Activated naive CD4-positive, alpha-beta T cell treated with anti-CD3 and anti-CD28 coated beads, Interleukin-2, amount 10 ng/mL, durations not matched to agents 7 days and 5 days (primary cell): ENCODE results near the gene OGFOD2.

Experiments used
- CTCF ChIA-PET: fragments of 350-600 bp; sonication (Branson Sonifier 250); formaldehyde crosslinking; loops from one replicate; lab custom pipeline; 2021; ENCODE audit warnings: antibody characterized with exemption; lab: Charles Lee
- DNase-seq: peaks from one replicate; pipeline ENCODE4 v3.0.0-alpha.2; 2020
- H3K27ac Mint-ChIP-seq: one replicate; pipeline ENCODE4 v1.8.0; 2021; ENCODE audit warnings: mild to moderate bottlenecking, moderate library complexity, mixed read lengths
- H3K27me3 Mint-ChIP-seq: one replicate; pipeline ENCODE4 v1.8.0; 2021; ENCODE audit warnings: mild to moderate bottlenecking, mixed read lengths
- H3K36me3 Mint-ChIP-seq: one replicate; pipeline ENCODE4 v1.8.0; 2021; ENCODE audit warnings: mixed read lengths
- H3K4me1 Mint-ChIP-seq: one replicate; pipeline ENCODE4 v1.8.0; 2021; ENCODE audit warnings: mixed read lengths
- H3K4me3 Mint-ChIP-seq: one replicate; pipeline ENCODE4 v1.8.0; 2021; ENCODE audit warnings: mild to moderate bottlenecking, moderate library complexity, mixed read lengths
- H3K9me3 Mint-ChIP-seq: one replicate; pipeline ENCODE4 v1.8.0; 2021; ENCODE audit warnings: mixed read lengths

The OGFOD2 gene

DNA sequence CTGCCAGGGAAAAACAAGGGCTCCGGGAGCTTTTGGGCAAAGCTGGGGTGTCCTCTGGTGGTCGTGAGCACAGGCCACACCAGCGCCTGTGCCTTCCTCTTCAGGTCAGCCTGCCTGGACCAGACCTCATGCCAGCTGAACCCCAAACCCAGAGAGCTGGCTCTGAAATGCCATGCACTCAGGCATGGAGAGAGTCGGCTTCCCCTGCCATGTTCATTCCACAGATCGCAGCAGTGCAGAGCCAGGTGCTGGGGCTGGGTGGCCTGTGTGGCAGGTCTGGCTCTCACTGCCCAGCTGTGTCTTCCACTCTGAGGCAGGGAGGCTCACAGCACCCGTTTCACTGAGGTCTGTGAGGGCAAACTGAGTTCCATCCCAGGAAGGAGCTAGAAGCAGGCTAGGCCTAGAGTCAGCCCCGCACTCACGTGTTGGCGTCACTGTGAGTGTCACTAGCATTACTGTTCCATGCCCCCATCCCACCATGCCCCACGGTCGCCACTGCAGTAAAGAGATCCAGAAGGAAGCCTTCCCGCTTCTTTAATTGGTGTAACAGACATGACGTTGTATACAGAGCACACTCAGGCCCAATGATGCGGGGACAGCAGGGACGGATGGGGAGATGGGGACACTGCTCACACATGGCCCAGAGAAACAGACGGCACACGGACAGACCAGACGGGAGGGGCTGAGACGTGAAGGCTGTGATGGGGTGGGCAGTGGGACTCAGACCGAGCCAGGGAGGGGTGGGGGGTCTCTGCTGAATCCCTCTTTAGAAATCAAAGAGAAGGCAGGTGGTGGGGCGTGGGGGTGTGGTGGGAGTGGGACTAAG, 8.1 kb downstream of the OGFOD2 start:
- Mint-ChIP-seq H3K4me3 (peak overlapping the region; percentile 90), H3K27me3 (no peaks in the 10 kb centered on the region), H3K9me3 (no peaks in the 10 kb centered on the region), H3K4me1 (peaks cover 52% of the 10 kb centered on the region), H3K36me3 (peaks cover 29% of the 10 kb centered on the region), H3K27ac (peak overlapping the region; percentile 71)
- CTCF ChIA-PET, result interaction anchor here (1.4 to 1.6 kb wide), 2 partner anchors 9 to 92 kb away, joined by 3 to 4 read pairs; no protein-coding TSS in a partner anchor
- no peak for DNase-seq

DNA sequence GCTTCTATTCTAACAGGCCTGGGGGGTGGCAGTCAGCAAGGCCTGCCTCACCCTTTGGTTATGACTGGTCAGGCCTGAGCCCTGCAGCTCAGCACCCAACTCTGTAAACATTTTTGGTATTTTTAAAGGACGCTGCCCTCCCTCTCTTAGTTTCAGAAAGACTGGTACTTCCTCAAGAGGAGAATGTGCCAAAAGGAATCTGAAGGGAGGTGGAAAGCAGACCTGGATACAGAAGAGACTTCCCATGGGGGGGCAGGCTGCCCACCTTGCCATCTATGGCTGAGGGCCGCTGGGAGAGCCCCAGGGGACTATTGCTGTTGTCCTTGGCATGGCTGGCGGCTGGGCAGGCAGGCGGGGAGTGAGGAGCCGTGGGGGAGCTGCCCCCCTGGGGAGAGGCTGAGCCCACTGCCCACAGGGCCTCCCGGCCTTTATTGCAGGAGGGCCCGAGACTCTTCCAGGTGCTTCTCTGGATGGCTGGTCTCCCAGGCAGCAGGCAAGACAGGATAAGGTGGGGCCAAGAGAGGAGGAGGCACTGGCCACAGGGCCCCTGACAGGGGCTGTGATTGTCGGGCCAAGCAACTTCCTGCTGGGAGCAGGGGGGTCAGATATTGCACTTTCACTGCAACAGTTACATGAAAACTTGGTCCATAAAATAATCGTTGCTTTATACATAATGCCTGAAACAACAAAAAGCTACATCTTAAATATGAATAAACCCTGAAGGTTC, 8.9 kb downstream of the OGFOD2 start:
- H3K27me3 Mint-ChIP-seq, result no peaks in the 10 kb centered on the region
- peak overlapping the region; percentile 12 for H3K4me3 Mint-ChIP-seq
- peak overlapping the region; percentile 71 for H3K27ac Mint-ChIP-seq
- no peak for DNase-seq
- peaks cover 52% of the 10 kb centered on the region for H3K4me1 Mint-ChIP-seq
- CTCF ChIA-PET, result interaction anchor here (1.6 kb wide), 1 partner anchor 10 kb away, joined by 3 read pairs; no protein-coding TSS in a partner anchor
- no peaks in the 10 kb centered on the region for H3K9me3 Mint-ChIP-seq
- peaks cover 31% of the 10 kb centered on the region for H3K36me3 Mint-ChIP-seq

DNA sequence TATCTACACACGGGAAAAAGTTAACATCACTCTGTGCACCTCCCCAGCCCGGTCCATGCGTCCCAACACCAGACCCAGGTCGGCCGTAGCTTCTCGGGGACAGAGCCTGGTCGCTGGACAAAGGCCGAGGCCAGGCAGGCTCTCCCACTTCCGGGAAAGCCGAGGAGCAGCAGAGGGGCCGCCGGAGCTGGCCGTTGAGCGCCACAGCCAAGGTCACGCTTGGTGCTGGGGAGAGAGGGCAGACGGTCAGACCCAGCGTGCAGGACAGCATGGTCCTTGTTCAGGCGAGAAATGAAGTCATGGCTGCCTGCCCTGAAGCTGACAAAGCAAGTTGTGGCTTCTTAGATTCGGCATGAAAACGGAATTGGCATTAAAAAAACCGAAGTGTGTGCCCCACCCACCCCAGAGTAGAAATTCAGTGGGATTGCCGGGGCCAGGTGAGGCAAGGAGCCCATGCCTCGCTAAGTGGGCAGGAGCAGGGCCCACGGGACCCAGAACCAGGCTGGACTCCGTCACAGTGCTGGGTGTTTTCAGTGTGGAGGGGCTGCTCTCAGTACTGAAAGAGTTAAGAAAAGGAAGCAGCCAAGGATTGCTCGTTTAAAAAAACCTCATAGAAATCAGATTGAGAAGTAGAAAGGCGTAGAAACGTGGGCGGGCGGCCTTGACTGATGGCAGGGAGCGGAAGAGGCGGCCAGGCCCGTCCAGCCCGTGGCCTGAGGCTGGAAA, 9.7 kb downstream of the OGFOD2 start:
- Mint-ChIP-seq H3K36me3 (peaks cover 31% of the 10 kb centered on the region), H3K4me1 (peaks cover 46% of the 10 kb centered on the region), H3K27ac (peak overlapping the region; percentile 46), H3K27me3 (no peaks in the 10 kb centered on the region), H3K4me3 (no peak overlapping the region), H3K9me3 (no peaks in the 10 kb centered on the region)
- CTCF ChIA-PET, result no interaction called here
- DNase-seq, result no peak

DNA sequence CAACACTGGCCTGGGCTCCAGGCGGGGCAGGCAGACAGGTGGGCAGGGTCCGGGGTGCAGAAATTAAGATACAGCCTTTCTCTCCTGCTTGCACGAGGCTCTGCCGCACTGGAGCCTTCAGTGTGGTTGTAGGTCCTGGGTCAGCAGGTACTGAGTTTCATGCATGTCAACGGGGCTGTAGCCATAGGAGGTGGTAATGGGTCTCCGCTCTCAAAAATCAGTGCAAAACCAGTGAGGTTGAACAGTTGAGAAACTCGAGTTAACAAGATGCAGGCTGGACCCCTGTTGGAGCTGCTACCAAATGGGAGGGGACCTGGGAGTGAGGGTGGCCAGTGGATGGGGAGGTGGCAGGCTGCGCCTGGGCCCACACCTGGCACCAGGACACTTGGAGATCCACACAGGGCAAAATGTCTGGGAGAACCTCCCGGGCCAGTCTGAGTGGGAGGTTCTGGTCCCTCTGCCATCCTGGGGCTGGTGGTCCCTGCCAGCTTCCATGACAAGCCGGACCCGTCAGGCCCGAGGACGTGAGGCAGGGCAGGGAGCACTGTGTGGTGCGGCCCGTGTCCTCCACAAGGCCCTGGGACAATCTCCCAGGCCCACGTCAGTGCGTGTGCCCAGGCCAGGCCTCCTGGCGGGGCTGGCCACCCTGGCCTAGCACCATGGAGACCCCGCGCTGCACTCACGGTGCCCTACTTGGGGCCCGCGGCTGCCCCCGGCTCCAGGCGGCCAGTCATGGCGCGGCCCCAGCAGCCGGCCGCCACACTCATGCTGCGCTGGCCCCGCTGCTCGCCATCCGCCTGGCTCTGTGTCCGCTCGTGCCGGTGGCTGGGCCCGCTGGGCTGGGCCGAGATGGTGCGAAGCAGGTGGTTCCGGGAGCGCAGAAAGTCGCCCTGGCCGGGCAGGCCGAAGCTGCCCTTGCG, 10.6 kb downstream of the OGFOD2 start:
- H3K4me1 Mint-ChIP-seq, result peaks cover 42% of the 10 kb centered on the region
- H3K4me3 Mint-ChIP-seq, result no peak overlapping the region
- peak overlapping the region; percentile 69 for H3K27ac Mint-ChIP-seq
- no peaks in the 10 kb centered on the region for H3K9me3 Mint-ChIP-seq
- H3K36me3 Mint-ChIP-seq, result peaks cover 27% of the 10 kb centered on the region
- no peak for DNase-seq
- CTCF ChIA-PET, result no interaction called here
- H3K27me3 Mint-ChIP-seq, result no peaks in the 10 kb centered on the region

DNA sequence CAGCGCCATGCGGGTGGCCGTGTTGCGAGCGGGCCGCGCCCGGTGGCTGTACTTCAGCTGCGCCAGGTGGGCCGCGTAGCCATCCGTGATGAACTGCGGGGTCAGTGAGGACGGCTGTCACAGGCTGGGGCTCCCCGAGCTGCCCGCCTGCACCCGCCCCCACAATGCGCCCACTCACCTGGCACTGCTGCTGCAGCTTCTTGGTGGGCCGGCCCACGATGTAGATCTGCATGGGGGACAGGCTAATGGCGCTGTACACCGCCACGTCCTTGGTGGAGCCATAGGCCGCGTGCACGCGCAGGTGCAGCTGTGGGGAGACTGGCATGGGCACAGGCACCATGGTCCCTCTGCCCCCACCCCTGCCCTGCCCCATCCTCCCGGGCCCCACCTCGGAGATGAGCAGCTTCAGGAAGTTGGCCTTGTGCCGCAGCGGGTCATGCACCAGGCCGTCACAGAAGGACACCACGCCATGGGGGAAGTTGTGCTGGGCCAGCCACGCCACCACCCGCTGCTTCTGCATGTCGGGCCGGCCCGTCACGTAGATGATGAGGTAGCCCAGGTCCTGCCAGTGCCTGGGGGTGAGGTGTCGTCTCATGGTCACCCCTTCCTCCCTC, 11.3 kb downstream of the OGFOD2 start:
- Mint-ChIP-seq H3K9me3 (no peaks in the 10 kb centered on the region), H3K4me1 (peaks cover 39% of the 10 kb centered on the region), H3K27me3 (no peaks in the 10 kb centered on the region), H3K36me3 (peaks cover 23% of the 10 kb centered on the region), H3K27ac (no peak overlapping the region), H3K4me3 (no peak overlapping the region)
- CTCF ChIA-PET, result no interaction called here
- DNase-seq, result no peak

DNA sequence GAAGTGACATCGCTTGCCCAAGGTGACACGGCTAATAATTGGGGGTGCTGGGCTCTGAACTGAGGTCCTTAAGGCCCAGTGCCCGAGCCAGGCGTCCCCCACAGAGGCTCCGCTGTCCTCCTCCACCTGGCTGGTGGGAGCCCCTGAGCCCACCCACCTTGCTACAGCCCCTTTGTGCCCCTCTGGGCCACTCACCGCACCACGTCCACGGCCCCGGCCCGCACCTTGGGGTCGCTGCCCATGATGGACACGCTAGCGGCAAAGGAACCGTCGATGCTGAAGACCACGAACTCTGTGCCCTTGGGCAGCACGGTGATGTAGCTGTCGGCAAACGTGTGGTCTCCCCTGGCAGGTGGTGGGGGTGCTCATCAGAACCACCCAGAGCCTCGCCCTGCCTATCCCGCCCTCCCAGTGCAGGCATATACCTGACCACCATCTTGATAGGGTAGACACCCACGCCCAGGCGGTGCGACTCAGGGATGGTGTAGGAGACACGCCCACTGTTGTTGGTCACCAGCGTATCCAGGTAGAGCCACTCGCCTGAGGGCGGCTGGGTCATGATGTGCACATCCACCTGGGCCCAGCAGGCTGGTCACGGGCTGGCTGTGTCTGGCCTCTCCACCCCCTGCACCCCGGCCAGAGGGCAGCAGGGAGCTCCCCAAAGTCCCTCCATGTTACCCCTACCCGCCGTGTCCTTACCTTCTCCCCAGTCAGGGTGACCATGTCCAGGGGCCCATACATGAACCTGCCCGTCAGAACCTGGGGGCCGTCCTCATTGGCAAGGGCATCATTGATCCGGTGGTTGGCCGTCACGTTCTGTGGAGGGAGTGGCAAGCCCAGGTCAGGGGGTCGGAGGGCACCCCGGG, 12.3 kb downstream of the OGFOD2 start:
- DNase-seq, result no peak

DNA sequence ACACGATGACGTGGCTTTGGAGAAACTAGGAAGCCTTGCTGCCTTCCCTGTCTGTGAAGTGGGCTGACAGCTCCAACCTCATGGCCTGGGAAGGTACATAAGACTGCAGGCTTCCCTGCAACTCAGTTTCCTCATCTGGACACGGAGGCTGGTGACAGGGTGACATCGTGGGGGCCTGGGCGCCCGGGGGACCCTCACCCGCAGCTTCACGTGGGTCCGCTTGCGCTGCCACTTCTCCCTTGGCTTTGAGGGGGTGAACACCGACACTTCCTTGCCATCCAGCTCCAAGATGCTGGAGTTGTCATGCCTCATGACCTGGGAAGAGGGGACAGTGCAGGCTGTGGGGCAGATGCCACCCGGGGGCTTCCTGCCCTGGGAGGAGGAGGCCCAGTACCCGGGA, 13.0 kb downstream of the OGFOD2 start:
- no peak overlapping the region for H3K4me3 Mint-ChIP-seq
- no peaks in the 10 kb centered on the region for H3K27me3 Mint-ChIP-seq
- CTCF ChIA-PET, result no interaction called here
- peaks cover 23% of the 10 kb centered on the region for H3K4me1 Mint-ChIP-seq
- no peak overlapping the region for H3K27ac Mint-ChIP-seq
- DNase-seq, result no peak
- H3K9me3 Mint-ChIP-seq, result no peaks in the 10 kb centered on the region
- peaks cover 13% of the 10 kb centered on the region for H3K36me3 Mint-ChIP-seq

More for the DNA sequence above, 12.3 kb downstream of the OGFOD2 start:
- Mint-ChIP-seq H3K4me3 (no peak overlapping the region), H3K4me1 (peaks cover 30% of the 10 kb centered on the region), H3K36me3 (peaks cover 14% of the 10 kb centered on the region), H3K27me3 (no peaks in the 10 kb centered on the region), H3K9me3 (no peaks in the 10 kb centered on the region), H3K27ac (no peak overlapping the region)
- CTCF ChIA-PET, result no interaction called here

DNA sequence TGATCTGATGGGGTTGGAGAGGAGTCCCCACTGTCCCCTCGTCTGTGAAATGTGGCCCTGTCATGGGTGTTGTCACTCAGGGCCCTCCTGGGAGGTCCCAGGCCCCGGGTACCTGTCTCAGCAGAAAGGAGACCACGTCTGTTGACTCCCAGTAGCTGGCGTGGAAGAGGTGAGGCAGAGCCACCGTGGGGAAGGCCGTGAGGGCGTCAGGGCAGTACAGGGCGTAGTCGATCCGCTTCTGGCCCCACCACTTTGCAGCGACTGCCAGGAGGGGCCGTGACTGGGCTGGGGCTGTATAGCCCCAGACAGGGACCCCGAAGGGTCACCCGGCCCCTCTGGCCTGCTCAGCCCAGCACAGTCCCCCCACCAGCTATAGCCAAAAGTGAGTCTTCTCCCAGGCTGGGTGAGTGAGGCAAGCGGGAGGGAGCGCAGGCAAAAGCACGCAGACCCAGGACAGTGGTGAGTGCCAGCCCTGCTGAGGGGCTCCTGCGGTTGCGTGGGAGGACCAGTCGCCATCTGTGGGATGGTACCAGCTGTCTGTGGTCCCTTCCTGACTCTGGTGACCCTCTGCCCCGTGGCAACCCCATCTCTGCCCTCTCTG, 13.7 kb downstream of the OGFOD2 start:
- CTCF ChIA-PET, result no interaction called here
- peaks cover 16% of the 10 kb centered on the region for H3K4me1 Mint-ChIP-seq
- H3K4me3 Mint-ChIP-seq, result no peak overlapping the region
- peaks cover 9% of the 10 kb centered on the region for H3K36me3 Mint-ChIP-seq
- H3K27me3 Mint-ChIP-seq, result no peaks in the 10 kb centered on the region
- no peak for DNase-seq
- H3K27ac Mint-ChIP-seq, result no peak overlapping the region
- H3K9me3 Mint-ChIP-seq, result no peaks in the 10 kb centered on the region

DNA sequence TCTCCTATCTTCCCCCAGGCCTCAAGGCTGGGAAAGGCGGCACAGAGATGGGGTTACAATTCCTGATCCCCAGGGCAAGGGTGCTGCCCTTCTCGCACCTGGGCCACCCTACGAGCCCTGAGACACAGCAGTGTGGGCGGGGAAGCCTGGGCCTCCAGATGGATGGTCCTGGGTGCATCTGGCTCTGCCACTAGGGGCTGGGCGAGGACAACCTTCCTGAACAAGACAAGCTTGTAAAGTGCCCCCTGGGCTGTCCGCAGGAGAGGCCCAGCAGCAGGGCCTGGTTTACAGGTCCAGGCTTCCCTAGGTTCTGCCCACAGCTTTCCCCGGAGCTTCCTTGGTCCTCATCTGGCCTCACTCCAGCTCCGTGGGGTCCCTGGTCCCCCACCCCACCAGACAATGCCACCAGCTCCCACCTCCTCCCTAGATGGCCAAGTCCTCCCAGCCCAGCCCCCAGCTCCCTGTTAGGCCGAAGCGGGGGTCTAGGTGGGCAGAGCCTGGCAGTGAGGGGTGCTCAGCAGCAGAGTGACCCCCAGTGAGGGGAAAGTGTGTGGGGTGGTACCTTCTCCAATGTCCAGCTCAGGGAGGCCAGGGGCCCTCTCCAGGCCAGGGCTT, 14.3 kb downstream of the OGFOD2 start:
- DNase-seq, result no peak
- CTCF ChIA-PET, result no interaction called here
- Mint-ChIP-seq H3K27ac (no peak overlapping the region), H3K9me3 (no peaks in the 10 kb centered on the region), H3K4me1 (peaks cover 10% of the 10 kb centered on the region), H3K27me3 (no peaks in the 10 kb centered on the region), H3K36me3 (peaks cover 9% of the 10 kb centered on the region), H3K4me3 (no peak overlapping the region)

DNA sequence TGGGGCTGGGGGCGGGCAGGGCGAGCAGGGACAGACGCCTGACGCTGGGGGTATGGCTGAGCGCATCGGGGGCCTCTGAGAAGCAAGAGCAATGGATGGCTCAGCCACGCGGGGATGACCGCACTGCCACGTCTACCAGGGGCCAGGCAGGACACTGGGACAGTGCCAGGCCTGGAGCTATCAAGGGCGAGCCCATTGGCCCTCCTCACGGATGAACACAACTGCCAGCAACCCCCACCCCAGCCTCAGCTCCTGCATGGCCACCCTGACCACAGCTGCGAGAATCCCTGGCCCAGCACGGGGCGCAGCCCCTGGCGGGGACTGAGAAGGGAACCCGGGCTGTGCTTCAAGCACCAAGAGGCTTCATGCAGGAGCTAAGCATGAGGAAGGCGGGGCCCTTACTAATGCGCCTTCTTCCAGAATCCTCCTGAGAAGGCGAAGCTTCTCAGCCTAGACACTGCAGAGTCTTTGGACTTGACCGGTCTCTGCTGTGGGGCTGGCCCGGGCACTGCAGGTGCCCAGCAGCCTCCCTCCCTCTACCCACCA, 14.9 kb downstream of the OGFOD2 start:
- H3K9me3 Mint-ChIP-seq, result no peaks in the 10 kb centered on the region
- no peak overlapping the region for H3K4me3 Mint-ChIP-seq
- no peaks in the 10 kb centered on the region for H3K27me3 Mint-ChIP-seq
- CTCF ChIA-PET, result no interaction called here
- no peak for DNase-seq
- no peak overlapping the region for H3K27ac Mint-ChIP-seq
- peaks cover 8% of the 10 kb centered on the region for H3K36me3 Mint-ChIP-seq
- H3K4me1 Mint-ChIP-seq, result peaks cover 4% of the 10 kb centered on the region

DNA sequence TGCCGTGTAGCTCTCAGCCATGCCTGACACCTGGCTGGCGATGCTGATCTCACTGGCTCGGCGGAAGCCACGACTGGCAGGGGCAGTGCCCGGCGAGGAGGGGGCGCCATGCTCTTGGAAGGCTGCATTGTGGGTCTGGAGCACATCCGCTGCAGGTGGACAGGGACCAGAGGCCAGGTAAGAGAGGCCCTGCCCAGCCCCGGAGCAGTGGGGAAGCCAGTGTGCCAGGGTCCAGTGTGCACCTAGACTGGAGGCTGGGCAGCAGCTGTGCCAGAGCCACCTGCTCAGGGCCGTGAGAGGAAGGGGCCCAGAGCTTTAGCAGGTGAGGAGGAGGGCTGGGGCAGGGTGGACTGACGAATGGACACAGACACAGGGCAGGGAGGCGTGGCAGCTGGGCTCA, 15.5 kb downstream of the OGFOD2 start:
- CTCF ChIA-PET, result no interaction called here
- H3K36me3 Mint-ChIP-seq, result peaks cover 5% of the 10 kb centered on the region
- no peaks in the 10 kb centered on the region for H3K27me3 Mint-ChIP-seq
- DNase-seq, result no peak
- no peak overlapping the region for H3K4me3 Mint-ChIP-seq
- H3K27ac Mint-ChIP-seq, result no peak overlapping the region
- no peaks in the 10 kb centered on the region for H3K9me3 Mint-ChIP-seq
- no peaks in the 10 kb centered on the region for H3K4me1 Mint-ChIP-seq
